ENCODE results near the gene LPAR1. TPM values are rescaled to one million over a fixed set of nuclear protein-coding genes. Genes with fewer than 3 reads are reported as not detected.
"Not testable (repeated sequence)": the region's sequence is repeated elsewhere in the genome, so short reads cannot be mapped to it uniquely, and the experiment has no call there.

LPAR1 gene
- total and polyA plus RNA-seq, 2 donors (not counting 1 experiment from before 2014, with no cell fraction given) = 222 to 240 TPM

DNA sequence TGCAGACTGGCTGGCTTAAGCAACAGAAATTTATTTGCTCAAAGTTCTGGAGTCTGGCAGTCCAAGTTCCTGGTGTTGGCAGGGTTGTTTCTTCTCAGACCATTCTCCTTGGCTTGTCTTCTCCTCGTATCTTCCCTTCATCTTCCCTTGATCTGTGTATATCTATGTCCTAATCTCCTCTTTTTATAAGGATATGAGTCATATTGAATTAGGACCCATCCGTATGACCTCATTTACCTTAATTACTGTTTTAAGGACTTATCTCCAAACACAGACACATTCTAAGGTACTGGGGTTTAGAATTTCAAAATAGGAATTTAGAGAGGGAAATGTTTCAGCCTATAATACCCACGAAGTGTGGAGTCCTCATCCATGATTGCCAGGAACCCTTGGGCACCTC, 13.1 kb upstream of the LPAR1 start:
- H3K79me2 ChIP-seq (ENCODE audit: control insufficient read depth, insufficient read depth, low read length) = no peaks in the 10 kb centered on the region
- H3K9ac ChIP-seq (ENCODE audit: insufficient read depth, low read length) = no peak overlapping the region
- no peaks in the 10 kb centered on the region for H3K9me3 ChIP-seq (ENCODE audit: control insufficient read depth, insufficient read depth, low read depth, low read length)
- H2AFZ ChIP-seq (ENCODE audit: low read length) = no peak overlapping the region
- no peak for DNase-seq (ENCODE audit: low read depth in 2 of 2)
- no peak overlapping the region for H3K4me2 ChIP-seq (ENCODE audit: extremely low read depth, insufficient read depth, low read length)
- no peaks in the 10 kb centered on the region for H3K27me3 ChIP-seq (ENCODE audit: control insufficient read depth, insufficient read depth, low read length)
- no peak overlapping the region for H3K4me3 ChIP-seq (replicated peaks in 1 of 4; ENCODE audit: control extremely low read depth in 1 of 4, insufficient read depth in 1 of 4, low read depth in 3 of 4, low read length in 4 of 4)
- no peaks in the 10 kb centered on the region for H4K20me1 ChIP-seq (ENCODE audit: control insufficient read depth, extremely low read depth, insufficient read depth, low read length)
- H3K27ac ChIP-seq (ENCODE audit: insufficient read depth, low read length) = no peak overlapping the region
- peaks cover 4% of the 10 kb centered on the region for H3K4me1 ChIP-seq (ENCODE audit: control insufficient read depth, extremely low read depth, insufficient read depth, low read length)
- no peaks in the 10 kb centered on the region for H3K36me3 ChIP-seq (ENCODE audit: control insufficient read depth, insufficient read depth, low read length)
- TF ChIP-seq, protein P1, sequence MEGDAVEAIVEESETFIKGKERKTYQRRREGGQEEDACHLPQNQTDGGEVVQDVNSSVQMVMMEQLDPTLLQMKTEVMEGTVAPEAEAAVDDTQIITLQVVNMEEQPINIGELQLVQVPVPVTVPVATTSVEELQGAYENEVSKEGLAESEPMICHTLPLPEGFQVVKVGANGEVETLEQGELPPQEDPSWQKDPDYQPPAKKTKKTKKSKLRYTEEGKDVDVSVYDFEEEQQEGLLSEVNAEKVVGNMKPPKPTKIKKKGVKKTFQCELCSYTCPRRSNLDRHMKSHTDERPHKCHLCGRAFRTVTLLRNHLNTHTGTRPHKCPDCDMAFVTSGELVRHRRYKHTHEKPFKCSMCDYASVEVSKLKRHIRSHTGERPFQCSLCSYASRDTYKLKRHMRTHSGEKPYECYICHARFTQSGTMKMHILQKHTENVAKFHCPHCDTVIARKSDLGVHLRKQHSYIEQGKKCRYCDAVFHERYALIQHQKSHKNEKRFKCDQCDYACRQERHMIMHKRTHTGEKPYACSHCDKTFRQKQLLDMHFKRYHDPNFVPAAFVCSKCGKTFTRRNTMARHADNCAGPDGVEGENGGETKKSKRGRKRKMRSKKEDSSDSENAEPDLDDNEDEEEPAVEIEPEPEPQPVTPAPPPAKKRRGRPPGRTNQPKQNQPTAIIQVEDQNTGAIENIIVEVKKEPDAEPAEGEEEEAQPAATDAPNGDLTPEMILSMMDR (conservative IDR thresholded peaks at IDR 0.05 in 1 of 2, IDR thresholded peaks at IDR 0.05 in 1 of 2; ENCODE audit: low read depth in 1 of 2, low read length in 2 of 2) = no peak
- no peak for TF ChIP-seq EZH2 (IDR thresholded peaks at IDR 0.05; ENCODE audit: low read length, missing control alignments)

DNA sequence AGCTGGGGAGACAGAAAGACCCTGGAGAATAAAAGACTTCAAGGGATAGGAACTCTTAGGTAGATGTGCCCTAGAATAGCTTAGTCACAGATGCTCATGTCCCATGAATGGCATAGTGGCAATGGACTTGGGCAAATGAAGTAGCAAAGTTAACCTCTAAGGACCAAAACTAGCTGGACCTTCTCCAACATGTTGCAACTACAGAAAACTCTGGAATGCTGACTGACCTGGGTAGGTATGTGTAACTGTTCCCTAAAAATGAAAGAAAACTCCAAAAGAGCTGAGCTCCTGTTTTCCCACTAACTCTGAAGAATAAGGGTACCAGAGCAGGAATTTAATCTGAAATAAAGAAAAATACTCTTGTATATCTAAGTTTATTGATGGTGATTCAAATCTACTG, 12.5 kb upstream of the LPAR1 start:
- Histone ChIP-seq H3K4me3 (replicated peaks in 1 of 4; ENCODE audit: control extremely low read depth in 1 of 4, insufficient read depth in 1 of 4, low read depth in 3 of 4, low read length in 4 of 4) (no peak overlapping the region), H2AFZ (ENCODE audit: low read length) (no peak overlapping the region), H3K4me2 (ENCODE audit: extremely low read depth, insufficient read depth, low read length) (no peak overlapping the region), H3K27me3 (ENCODE audit: control insufficient read depth, insufficient read depth, low read length) (no peaks in the 10 kb centered on the region), H3K79me2 (ENCODE audit: control insufficient read depth, insufficient read depth, low read length) (no peaks in the 10 kb centered on the region), H3K36me3 (ENCODE audit: control insufficient read depth, insufficient read depth, low read length) (no peaks in the 10 kb centered on the region), H3K27ac (ENCODE audit: insufficient read depth, low read length) (no peak overlapping the region), H3K9ac (ENCODE audit: insufficient read depth, low read length) (no peak overlapping the region), H4K20me1 (ENCODE audit: control insufficient read depth, extremely low read depth, insufficient read depth, low read length) (no peaks in the 10 kb centered on the region), H3K9me3 (ENCODE audit: control insufficient read depth, insufficient read depth, low read depth, low read length) (no peaks in the 10 kb centered on the region), H3K4me1 (ENCODE audit: control insufficient read depth, extremely low read depth, insufficient read depth, low read length) (peaks cover 4% of the 10 kb centered on the region)
- TF ChIP-seq EZH2 (IDR thresholded peaks at IDR 0.05; ENCODE audit: low read length, missing control alignments) = no peak
- TF ChIP-seq, protein P1 (conservative IDR thresholded peaks at IDR 0.05 in 1 of 2, IDR thresholded peaks at IDR 0.05 in 1 of 2; ENCODE audit: low read depth in 1 of 2, low read length in 2 of 2) = no peak
- peak; percentile 17 to 32 for DNase-seq (ENCODE audit: low read depth in 2 of 2)

DNA sequence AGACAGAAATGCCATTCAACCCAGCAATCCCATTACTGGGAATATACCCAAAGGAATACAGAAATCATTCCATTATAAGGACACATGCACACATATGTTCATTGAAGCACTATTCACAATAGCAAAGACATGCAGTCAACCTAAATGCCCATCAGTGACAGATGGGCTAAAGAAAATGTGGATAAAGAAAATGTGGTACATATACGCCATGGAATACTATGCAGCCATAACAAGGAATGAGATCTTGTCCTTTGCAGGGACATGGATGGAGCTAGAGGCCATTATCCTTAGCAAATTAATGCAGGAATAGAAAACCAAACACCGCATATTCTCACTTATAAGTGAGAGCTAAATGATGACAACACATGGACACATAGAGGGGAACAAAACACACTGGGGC, 9.0 kb upstream of the LPAR1 start:
- not testable (repeated sequence) for H3K36me3 ChIP-seq (ENCODE audit: control insufficient read depth, insufficient read depth, low read length); H3K4me2 ChIP-seq (ENCODE audit: extremely low read depth, insufficient read depth, low read length); H4K20me1 ChIP-seq (ENCODE audit: control insufficient read depth, extremely low read depth, insufficient read depth, low read length); H3K9ac ChIP-seq (ENCODE audit: insufficient read depth, low read length); H3K79me2 ChIP-seq (ENCODE audit: control insufficient read depth, insufficient read depth, low read length); H3K4me1 ChIP-seq (ENCODE audit: control insufficient read depth, extremely low read depth, insufficient read depth, low read length); DNase-seq (ENCODE audit: low read depth in 2 of 2); H3K4me3 ChIP-seq (replicated peaks in 1 of 4; ENCODE audit: control extremely low read depth in 1 of 4, insufficient read depth in 1 of 4, low read depth in 3 of 4, low read length in 4 of 4); H3K9me3 ChIP-seq (ENCODE audit: control insufficient read depth, insufficient read depth, low read depth, low read length); H2AFZ ChIP-seq (ENCODE audit: low read length); H3K27me3 ChIP-seq (ENCODE audit: control insufficient read depth, insufficient read depth, low read length); H3K27ac ChIP-seq (ENCODE audit: insufficient read depth, low read length)

All from fibroblast of lung (primary cell).